HG02763 (cell line): ENCODE results near the gene MOV10.
A peak's percentile ranks its signal among the peaks of the same experiment; 100 is the strongest.

Experiments used
- ATAC-seq: cut with Tn5 transposase; IDR thresholded peaks from one replicate; pipeline ENCODE4 v1.9.1; 2021; ENCODE audit warnings: mild to moderate bottlenecking, moderate library complexity; ENCODE audit not compliant: unreplicated experiment

MOV10 gene

GRCh38 chr1:112674986-112675727 lies 698 bp downstream of the MOV10 start:
- ATAC-seq, result peak; percentile 39

GRCh38 chr1:112675728-112676381 lies 1.4 kb downstream of the MOV10 start:
- no peak for ATAC-seq

GRCh38 chr1:112676543-112676942 lies 2.1 kb downstream of the MOV10 start:
- ATAC-seq, result no peak

- no peak for ATAC-seq
Observed at GRCh38 chr1:112677501-112677900, 3.0 kb downstream of the MOV10 start.

- ATAC-seq, result no peak
Observed at GRCh38 chr1:112678605-112679004, 4.1 kb downstream of the MOV10 start.

GRCh38 chr1:112685913-112686312 lies 11.5 kb downstream of the MOV10 start:
- ATAC-seq, result no peak

GRCh38 chr1:112686417-112686816 lies 12.0 kb downstream of the MOV10 start:
- ATAC-seq, result no peak

GRCh38 chr1:112686835-112687234 lies 12.4 kb downstream of the MOV10 start:
- no peak for ATAC-seq

GRCh38 chr1:112687361-112687760 lies 12.9 kb downstream of the MOV10 start:
- ATAC-seq, result no peak

GRCh38 chr1:112687785-112688496 lies 13.5 kb downstream of the MOV10 start:
- ATAC-seq, result no peak

GRCh38 chr1:112688781-112689193 lies 14.3 kb downstream of the MOV10 start:
- no peak for ATAC-seq

GRCh38 chr1:112689196-112689841 lies 14.9 kb downstream of the MOV10 start:
- ATAC-seq, result no peak

- ATAC-seq, result no peak
Observed at GRCh38 chr1:112689842-112690237, 15.4 kb downstream of the MOV10 start.

GRCh38 chr1:112692681-112693080 lies 18.2 kb downstream of the MOV10 start:
- no peak for ATAC-seq

GRCh38 chr1:112693821-112694220 lies 19.4 kb downstream of the MOV10 start:
- ATAC-seq, result no peak

GRCh38 chr1:112694363-112694929 lies 20.0 kb downstream of the MOV10 start:
- no peak for ATAC-seq

- ATAC-seq, result no peak
Observed at GRCh38 chr1:112695276-112695675, 20.8 kb downstream of the MOV10 start.

- ATAC-seq, result no peak
Observed at GRCh38 chr1:112696578-112697314, 22.3 kb downstream of the MOV10 start.

GRCh38 chr1:112697781-112698201 lies 23.3 kb downstream of the MOV10 start:
- ATAC-seq, result no peak
